IPS-11a (cell line): ENCODE measurements around the gene NPR2.

ENCODE experiments used
- H3K4me3 ChIP-seq: one replicate; pipeline ENCODE4 v1.5.1; 2013; ENCODE audit warnings: low read depth, low read length, control low read depth

The NPR2 gene

DNA sequence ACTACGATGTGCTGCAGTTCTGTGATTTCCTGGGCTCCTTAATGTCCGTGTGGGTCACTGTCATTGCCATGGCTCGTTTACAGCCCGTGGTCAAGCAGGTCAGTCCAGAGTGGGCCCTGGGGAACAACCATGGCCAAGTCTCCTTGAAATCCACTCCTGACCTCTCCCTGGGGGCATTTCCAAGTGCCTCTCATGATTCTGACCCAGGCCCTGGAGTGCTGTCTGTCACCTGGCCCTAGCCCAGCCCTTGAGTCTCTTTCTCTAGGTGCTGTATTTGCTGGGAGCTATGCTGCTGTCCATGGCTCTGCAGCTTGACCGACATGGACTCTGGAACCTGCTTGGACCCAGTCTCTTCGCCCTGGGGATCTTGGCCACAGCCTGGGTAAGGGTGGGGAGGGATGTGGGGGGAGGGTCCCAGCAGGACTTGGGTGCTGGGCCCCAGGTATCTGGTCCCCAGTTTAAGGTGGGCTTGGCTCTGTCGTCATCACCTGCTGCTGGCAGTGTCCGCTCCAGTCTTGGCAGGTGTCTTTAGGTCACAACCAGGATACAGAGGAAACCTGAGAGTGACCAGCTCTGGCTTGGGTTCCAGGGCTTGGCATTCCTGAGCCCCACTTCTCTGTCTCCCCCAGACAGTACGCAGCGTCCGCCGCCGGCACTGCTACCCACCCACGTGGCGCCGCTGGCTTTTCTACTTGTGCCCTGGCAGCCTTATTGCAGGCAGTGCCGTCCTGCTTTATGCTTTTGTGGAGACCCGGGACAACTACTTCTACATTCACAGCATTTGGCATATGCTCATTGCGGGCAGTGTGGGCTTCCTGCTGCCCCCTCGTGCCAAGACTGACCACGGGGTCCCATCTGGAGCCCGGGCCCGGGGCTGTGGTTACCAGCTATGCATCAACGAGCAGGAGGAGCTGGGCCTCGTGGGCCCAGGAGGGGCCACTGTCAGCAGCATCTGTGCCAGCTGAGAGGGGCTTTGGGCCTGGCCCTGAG is 61.8 kb downstream of the NPR2 start:
- H3K4me3 ChIP-seq, result no peak overlapping the region

DNA sequence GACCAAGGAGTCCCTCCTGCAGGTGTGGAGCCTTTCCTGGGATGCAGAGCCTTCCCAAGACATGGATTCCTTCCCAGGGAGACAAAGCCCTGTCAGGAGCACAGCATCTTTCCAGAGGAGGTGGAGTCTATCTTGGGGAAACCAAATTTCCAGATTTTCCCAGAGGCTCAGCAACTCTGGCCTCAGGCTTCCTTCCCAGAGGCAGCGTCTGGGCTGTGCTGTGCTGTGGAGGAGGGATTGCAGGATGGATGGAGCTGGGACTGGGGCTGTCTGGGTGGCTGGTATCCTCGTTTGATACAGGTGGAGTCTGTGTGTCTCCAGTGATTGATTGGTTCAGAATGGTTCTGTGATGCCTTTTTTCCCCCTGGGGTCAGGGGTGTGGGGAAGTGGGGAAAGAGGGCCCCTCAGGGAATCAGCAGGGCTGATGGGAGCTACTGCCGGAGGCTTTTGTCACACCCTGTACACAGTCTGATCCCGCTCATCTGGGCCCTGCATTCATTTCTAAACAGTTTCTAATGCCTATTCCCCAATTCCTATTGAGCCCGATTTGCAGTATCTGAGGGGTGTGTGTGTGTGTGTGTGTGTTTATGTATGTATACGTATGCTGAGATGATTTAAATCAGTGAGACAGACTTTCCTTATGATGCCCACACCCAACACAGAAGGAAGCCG is 62.8 kb downstream of the NPR2 start:
- H3K4me3 ChIP-seq, result no peak overlapping the region

DNA sequence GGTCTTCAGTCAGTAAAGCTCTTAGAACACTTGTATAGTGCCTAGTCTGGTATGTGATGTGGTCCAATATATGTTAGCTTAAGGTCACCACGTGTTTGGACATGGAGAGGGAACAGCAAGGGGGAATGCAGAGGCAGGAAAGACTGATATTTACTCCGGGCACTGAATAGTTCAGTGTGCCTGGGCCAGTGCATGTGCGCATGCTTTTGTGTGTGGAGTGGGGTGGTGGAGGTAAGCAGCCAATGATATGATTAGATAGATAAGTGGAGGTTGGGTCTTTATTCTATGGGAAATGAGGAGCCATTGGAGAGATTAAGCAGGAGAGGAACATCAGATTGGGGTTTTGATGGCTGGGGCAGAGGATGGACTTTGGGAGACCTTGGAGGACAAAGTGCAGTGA is 64.8 kb downstream of the NPR2 start:
- H3K4me3 ChIP-seq, result no peak overlapping the region

DNA sequence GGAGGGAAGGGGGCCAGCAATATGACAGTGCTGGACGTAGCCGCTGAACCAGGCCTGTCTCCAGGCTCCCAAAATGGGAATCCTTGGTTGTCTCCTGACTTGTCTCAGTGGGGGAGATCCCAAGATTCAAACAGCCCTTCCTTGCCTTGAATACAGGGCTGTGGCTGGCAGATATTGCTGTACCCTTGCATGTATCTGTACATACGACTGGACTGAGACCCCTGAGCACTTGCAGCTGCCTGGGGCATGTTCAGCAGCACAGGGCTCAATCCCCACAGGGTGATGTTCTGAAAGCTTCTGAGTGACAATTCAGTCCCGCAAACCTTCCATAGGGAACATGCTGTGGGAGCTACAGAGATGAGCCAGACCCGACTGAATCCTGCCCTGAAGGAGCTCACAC is 65.5 kb downstream of the NPR2 start:
- no peak overlapping the region for H3K4me3 ChIP-seq

DNA sequence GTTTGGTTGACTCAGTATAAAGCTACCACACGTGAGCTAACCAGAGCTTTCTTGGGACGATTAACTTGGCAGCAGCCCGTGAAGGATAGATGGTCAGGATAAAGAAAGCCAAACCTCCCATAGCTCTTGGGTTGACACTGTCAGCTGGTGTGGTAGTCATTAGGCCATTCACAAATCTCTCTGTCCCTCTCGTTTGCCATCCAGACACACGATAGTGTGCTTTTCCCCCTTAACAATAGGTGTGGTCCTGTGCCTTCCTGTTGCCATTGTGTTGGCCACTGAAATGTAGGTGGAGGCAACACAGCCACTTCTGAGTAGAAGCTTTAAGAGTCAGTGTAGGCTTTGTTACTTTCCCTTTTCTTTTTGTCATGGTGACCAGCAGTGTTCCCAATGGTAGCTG is 67.1 kb downstream of the NPR2 start:
- no peak overlapping the region for H3K4me3 ChIP-seq
